GM12872 (cell line): ENCODE results near the gene ENTPD2.

Experiments used
- TF ChIP-seq, protein P1 (sequence below): IDR thresholded peaks from 3 replicates; pipeline ENCODE4 v1.5.1; 2011; ENCODE audit warnings: low read depth, mild to moderate bottlenecking, low read length, moderate library complexity; ENCODE audit not compliant: insufficient read depth

The ENTPD2 gene

GRCh38 chr9:137077758-137078693 lies 24.2 kb upstream of the ENTPD2 start:
- TF ChIP-seq, protein P1, sequence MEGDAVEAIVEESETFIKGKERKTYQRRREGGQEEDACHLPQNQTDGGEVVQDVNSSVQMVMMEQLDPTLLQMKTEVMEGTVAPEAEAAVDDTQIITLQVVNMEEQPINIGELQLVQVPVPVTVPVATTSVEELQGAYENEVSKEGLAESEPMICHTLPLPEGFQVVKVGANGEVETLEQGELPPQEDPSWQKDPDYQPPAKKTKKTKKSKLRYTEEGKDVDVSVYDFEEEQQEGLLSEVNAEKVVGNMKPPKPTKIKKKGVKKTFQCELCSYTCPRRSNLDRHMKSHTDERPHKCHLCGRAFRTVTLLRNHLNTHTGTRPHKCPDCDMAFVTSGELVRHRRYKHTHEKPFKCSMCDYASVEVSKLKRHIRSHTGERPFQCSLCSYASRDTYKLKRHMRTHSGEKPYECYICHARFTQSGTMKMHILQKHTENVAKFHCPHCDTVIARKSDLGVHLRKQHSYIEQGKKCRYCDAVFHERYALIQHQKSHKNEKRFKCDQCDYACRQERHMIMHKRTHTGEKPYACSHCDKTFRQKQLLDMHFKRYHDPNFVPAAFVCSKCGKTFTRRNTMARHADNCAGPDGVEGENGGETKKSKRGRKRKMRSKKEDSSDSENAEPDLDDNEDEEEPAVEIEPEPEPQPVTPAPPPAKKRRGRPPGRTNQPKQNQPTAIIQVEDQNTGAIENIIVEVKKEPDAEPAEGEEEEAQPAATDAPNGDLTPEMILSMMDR: no peak

DNA sequence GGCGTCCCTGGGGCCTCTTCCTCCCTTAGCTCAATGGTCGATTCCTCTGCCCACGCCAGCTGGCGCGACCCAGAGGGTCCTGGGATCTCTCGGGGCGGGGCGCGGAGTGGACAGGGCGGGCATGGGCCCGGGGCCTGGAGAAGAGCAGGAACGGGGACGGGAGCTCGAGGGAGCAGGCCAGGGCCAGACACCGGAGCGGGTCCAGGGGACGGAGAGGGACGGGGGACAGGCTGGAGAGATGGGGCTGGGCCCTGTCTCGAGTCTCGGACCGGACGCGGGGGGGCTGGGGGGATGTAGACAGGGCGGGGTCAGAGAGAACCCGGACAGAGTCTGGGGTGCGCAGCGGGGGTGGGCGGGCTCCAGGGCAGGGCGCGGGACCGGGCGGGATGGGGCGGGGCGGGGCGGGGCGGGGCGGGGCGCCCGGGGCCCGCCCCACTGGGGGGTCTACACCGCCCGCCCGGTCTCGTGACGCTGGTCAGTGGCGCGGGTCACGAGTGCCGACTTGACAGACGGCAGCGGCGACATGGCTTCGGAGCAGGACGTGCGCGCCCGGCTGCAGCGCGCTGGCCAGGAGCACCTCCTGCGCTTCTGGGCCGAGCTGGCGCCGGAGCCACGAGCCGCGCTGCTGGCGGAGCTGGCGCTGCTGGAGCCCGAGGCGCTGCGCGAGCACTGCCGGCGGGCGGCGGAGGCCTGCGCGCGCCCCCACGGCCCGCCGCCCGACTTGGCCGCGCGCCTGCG lies 23.3 kb upstream of the ENTPD2 start, which contains the start of gene UAP1L1:
TSS of gene UAP1L1 (plus strand) at position 508 of the 738 bp plus-strand sequence. CDS start at position 524, 16 bp downstream.
- TF ChIP-seq, protein P1: no peak

DNA sequence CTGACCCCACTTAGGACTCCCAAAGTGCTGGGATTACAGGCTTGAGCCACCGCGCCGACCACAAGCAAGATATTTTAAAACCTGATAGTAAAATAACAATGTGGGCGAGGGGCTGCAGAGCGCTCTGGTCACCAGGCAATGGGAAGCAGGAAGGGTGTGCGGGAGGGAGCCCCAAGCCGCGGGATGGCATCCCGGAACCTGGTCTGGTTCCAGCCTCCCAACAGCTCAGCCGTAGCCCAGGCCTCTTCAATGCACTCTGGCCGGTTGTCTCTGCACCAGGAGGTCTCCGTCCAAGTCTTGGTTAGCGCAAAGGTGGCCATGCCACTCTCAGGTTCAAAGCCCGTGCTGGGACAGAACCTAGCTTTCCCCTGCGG lies 22.8 kb upstream of the ENTPD2 start:
- TF ChIP-seq, protein P1: no peak

DNA sequence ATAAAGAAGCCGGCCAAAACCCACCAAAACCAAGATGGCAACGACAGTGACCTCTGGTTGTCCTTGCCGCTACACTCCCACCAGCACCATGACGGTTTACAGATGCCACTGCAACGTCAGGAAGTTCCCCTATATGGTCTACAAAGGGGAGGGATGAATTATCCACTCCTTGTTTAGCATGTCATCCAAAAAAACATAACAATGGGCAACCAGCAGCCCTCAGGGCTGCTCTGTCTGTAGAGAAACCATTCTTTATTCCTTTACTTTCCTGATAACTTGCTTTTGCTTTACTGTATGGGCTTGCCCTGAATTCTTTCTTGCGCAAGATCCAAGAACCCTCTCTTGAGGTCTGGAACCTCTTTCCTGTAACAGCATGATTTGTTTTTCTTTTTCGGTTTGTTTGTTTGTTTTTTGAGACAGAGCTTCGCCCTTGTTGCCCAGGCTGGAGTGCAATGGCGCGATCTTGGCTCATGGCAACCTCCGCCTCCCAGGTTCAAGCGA lies 21.5 kb upstream of the ENTPD2 start:
- TF ChIP-seq, protein P1: no peak

GRCh38 chr9:137074657-137075274 lies 20.9 kb upstream of the ENTPD2 start:
- TF ChIP-seq, protein P1: no peak

DNA sequence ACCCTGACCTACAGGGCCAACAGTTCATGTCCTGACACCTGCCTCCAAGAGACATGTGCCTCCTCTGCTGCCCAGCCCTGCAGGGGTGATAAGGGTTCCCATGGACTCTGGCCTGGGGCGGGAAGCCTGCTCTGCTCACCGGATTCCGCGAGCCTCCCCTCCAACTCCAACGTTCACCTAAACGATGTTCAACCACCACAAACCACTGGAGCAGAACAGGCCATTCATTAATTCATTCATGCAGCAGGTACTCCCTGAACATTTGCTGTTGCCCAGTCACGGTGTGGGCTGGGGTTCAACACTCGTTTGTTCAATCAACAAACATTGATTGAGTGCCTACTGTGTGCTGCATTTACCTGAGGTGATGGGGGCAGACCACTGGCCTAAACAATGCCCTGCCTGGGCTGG lies 20.1 kb upstream of the ENTPD2 start:
- TF ChIP-seq, protein P1: no peak

DNA sequence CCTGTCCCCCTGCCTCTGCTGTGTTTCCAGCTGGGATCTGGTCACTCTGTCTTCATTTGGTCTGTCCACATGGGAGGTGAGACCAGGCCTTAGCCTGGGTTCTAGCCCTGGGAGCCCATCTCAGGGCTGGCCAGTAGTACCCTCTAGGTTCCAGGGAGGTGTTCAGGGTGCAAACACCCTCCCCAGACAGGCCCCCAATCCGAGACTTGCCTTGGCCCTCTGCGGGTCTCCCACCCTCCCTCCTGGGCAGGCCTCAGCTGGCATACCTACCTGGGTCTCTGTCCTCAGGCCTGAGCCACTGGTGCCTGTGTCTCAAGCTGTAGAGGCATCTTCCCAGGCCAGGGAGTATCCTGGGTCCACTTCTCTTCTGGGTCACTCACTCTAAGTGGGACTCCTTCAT lies 17.4 kb upstream of the ENTPD2 start:
- TF ChIP-seq, protein P1: no peak
